NCI-H2081 (cell line): ENCODE measurements around the gene ARSB.

Experiments used
- DNase-seq, 2 experiments: peaks; one replicate each; lab custom pipeline; 2025; lab: John Stamatoyannopoulos, UW

The ARSB gene

GRCh38 chr5:78985116-78985724, at the start of gene ARSB:
ARSB (minus strand) TSS chr5:78985310; CDS start chr5:78985248, 62 bp downstream.
- DNase-seq = peak in 1 of 2 experiments; percentile 41

- DNase-seq = no peak
Observed at GRCh38 chr5:79032782-79033181, 47.7 kb upstream of the ARSB start.

- no peak for DNase-seq
Observed at GRCh38 chr5:79032031-79032695, 47.1 kb upstream of the ARSB start.

- DNase-seq = no peak
Observed at GRCh38 chr5:79031485-79031867, 46.4 kb upstream of the ARSB start.

GRCh38 chr5:79030663-79031484, 45.8 kb upstream of the ARSB start:
- no peak for DNase-seq

GRCh38 chr5:79025054-79025472, 40.0 kb upstream of the ARSB start:
- peak; percentile 45 to 55 for DNase-seq

- no peak for DNase-seq
Observed at GRCh38 chr5:79023947-79024346, 38.8 kb upstream of the ARSB start.

GRCh38 chr5:79023348-79023747, 38.2 kb upstream of the ARSB start:
- DNase-seq = peak; percentile 37 to 60

GRCh38 chr5:79022771-79023170, 37.7 kb upstream of the ARSB start:
- DNase-seq = no peak

- DNase-seq = no peak
Observed at GRCh38 chr5:79021753-79022152, 36.6 kb upstream of the ARSB start.

GRCh38 chr5:79020861-79021561, 35.9 kb upstream of the ARSB start:
- peak; percentile 24 to 32 for DNase-seq

GRCh38 chr5:79014631-79015030, 29.5 kb upstream of the ARSB start:
- DNase-seq = no peak

GRCh38 chr5:79011869-79012268, 26.8 kb upstream of the ARSB start:
- DNase-seq = no peak

GRCh38 chr5:79011219-79011836, 26.2 kb upstream of the ARSB start:
- DNase-seq = no peak

- DNase-seq = no peak
Observed at GRCh38 chr5:79008362-79008761, 23.3 kb upstream of the ARSB start.

GRCh38 chr5:79007872-79008271, 22.8 kb upstream of the ARSB start:
- DNase-seq = no peak

- no peak for DNase-seq
Observed at GRCh38 chr5:79005936-79006631, 21.0 kb upstream of the ARSB start.

GRCh38 chr5:79005151-79005550, 20.0 kb upstream of the ARSB start:
- no peak for DNase-seq

- DNase-seq = no peak
Observed at GRCh38 chr5:79002374-79002773, 17.3 kb upstream of the ARSB start.

- no peak for DNase-seq
Observed at GRCh38 chr5:79001471-79001870, 16.4 kb upstream of the ARSB start.

GRCh38 chr5:78997090-78997489, 12.0 kb upstream of the ARSB start:
- no peak for DNase-seq
